ENCODE data around the gene ANKRD39. TPM values are rescaled to one million over a fixed set of nuclear protein-coding genes. Genes with fewer than 3 reads are reported as not detected.

ANKRD39 gene
- total and polyA plus RNA-seq, 2 donors (not counting 1 experiment from before 2014, with no cell fraction given), result 14.8 to 19.3 TPM

- no peak overlapping the region for H3K4me3 Mint-ChIP-seq
- Histone ChIP-seq H4K20me1 (ENCODE audit: control insufficient read depth, insufficient read depth, low read length, poor library complexity, severe bottlenecking) (no peaks in the 10 kb centered on the region), H3K4me3 (ENCODE audit: control extremely low read depth in 1 of 5, extremely low read depth in 1 of 5, insufficient read depth in 1 of 5, low read depth in 2 of 5, low read length in 4 of 5) (no peak overlapping the region), H3K27me3 (replicated peaks in 1 of 4; ENCODE audit: control extremely low read depth in 1 of 4, control insufficient read depth in 3 of 4, insufficient read depth in 4 of 4, low read length in 3 of 4) (peaks cover 0 to 8% (median 0%) of the 10 kb centered on the region in 4 experiments), H3K4me1 (ENCODE audit: control insufficient read depth in 2 of 2, insufficient read depth in 2 of 2, low read length in 2 of 2) (peaks cover 14 to 19% of the 10 kb centered on the region in 2 donors), H3K36me3 (replicated peaks in 1 of 2; ENCODE audit: control extremely low read depth in 1 of 2, control insufficient read depth in 1 of 2, extremely low read depth in 1 of 2, insufficient read depth in 2 of 2, low read length in 1 of 2) (no peaks in the 10 kb centered on the region), H3K27ac (ENCODE audit: low read length in 2 of 2) (no peak overlapping the region), H3K79me2 (ENCODE audit: control insufficient read depth, insufficient read depth, low read length) (no peaks in the 10 kb centered on the region), H3K9me3 (ENCODE audit: control extremely low read depth in 1 of 3, control insufficient read depth in 2 of 3, insufficient read depth in 1 of 3, low read length in 2 of 3) (no peaks in the 10 kb centered on the region), H3K9ac (ENCODE audit: low read length) (no peak overlapping the region), H2AFZ (ENCODE audit: insufficient read depth, low read depth, low read length, poor library complexity, severe bottlenecking) (no peak overlapping the region), H3K4me2 (replicated peaks; ENCODE audit: low read depth, low read length, poor library complexity, severe bottlenecking) (no peak overlapping the region)
- ChIA-PET POLR2A (no interaction called here), CTCF (interaction anchor here (1.2 kb wide), 1 partner anchor 26 kb away, joined by 4 read pairs; the partner anchor contains the start of gene ANKRD39)
- H3K4me1 Mint-ChIP-seq, result peaks cover 17% of the 10 kb centered on the region
- DNase-seq (no peak), ATAC-seq (ENCODE audit: low read depth) (no peak)
- H3K27ac Mint-ChIP-seq, result no peak overlapping the region
- intact Hi-C loops (cut with micrococcal nuclease), result no loop called here
- no peak for TF ChIP-seq EZH2 (IDR thresholded peaks at IDR 0.05; ENCODE audit: borderline replicate concordance, insufficient read depth, low read depth, low read length, poor library complexity, severe bottlenecking)
- TF ChIP-seq CTCF (IDR thresholded peaks at IDR 0.05), result no peak
- no peaks in the 10 kb centered on the region for H3K9me3 Mint-ChIP-seq (ENCODE audit: insufficient read depth)
- 98% methylated on average over 19 of the region's 19 CpGs for WGBS (ENCODE audit: insufficient coverage)
- peaks cover 4% of the 10 kb centered on the region for H3K27me3 Mint-ChIP-seq
Measured at GRCh38 chr2:96884299-96885094, 26.7 kb upstream of the ANKRD39 start.

- Mint-ChIP-seq H3K27ac (no peak overlapping the region), H3K4me3 (no peak overlapping the region), H3K27me3 (peaks cover 4% of the 10 kb centered on the region), H3K9me3 (ENCODE audit: insufficient read depth) (no peaks in the 10 kb centered on the region), H3K4me1 (peaks cover 11% of the 10 kb centered on the region)
- no peak overlapping the region for H3K4me3 ChIP-seq (ENCODE audit: control extremely low read depth in 1 of 5, extremely low read depth in 1 of 5, insufficient read depth in 1 of 5, low read depth in 2 of 5, low read length in 4 of 5)
- H3K9ac ChIP-seq (ENCODE audit: low read length), result no peak overlapping the region
- ChIA-PET CTCF (no interaction called here), POLR2A (no interaction called here)
- H3K9me3 ChIP-seq (ENCODE audit: control extremely low read depth in 1 of 3, control insufficient read depth in 2 of 3, insufficient read depth in 1 of 3, low read length in 2 of 3), result no peaks in the 10 kb centered on the region
- no peaks in the 10 kb centered on the region for H3K79me2 ChIP-seq (ENCODE audit: control insufficient read depth, insufficient read depth, low read length)
- no peaks in the 10 kb centered on the region for H4K20me1 ChIP-seq (ENCODE audit: control insufficient read depth, insufficient read depth, low read length, poor library complexity, severe bottlenecking)
- no peaks in the 10 kb centered on the region for H3K36me3 ChIP-seq (replicated peaks in 1 of 2; ENCODE audit: control extremely low read depth in 1 of 2, control insufficient read depth in 1 of 2, extremely low read depth in 1 of 2, insufficient read depth in 2 of 2, low read length in 1 of 2)
- DNase-seq (no peak), ATAC-seq (ENCODE audit: low read depth) (no peak)
- WGBS (ENCODE audit: insufficient coverage), result 91% methylated on average over 5 of the region's 9 CpGs
- peaks cover 0 to 10% (median 0%) of the 10 kb centered on the region in 4 experiments for H3K27me3 ChIP-seq (replicated peaks in 1 of 4; ENCODE audit: control extremely low read depth in 1 of 4, control insufficient read depth in 3 of 4, insufficient read depth in 4 of 4, low read length in 3 of 4)
- H2AFZ ChIP-seq (ENCODE audit: insufficient read depth, low read depth, low read length, poor library complexity, severe bottlenecking), result no peak overlapping the region
- no peak overlapping the region for H3K4me2 ChIP-seq (replicated peaks; ENCODE audit: low read depth, low read length, poor library complexity, severe bottlenecking)
- intact Hi-C loops (cut with micrococcal nuclease), result no loop called here
- TF ChIP-seq EZH2 (IDR thresholded peaks at IDR 0.05; ENCODE audit: borderline replicate concordance, insufficient read depth, low read depth, low read length, poor library complexity, severe bottlenecking) (no peak), CTCF (IDR thresholded peaks at IDR 0.05) (no peak)
- peaks cover 9 to 12% of the 10 kb centered on the region in 2 donors for H3K4me1 ChIP-seq (ENCODE audit: control insufficient read depth in 2 of 2, insufficient read depth in 2 of 2, low read length in 2 of 2)
- no peak overlapping the region for H3K27ac ChIP-seq (ENCODE audit: low read length in 2 of 2)
Measured at GRCh38 chr2:96883306-96883705, 25.5 kb upstream of the ANKRD39 start.

All from B cell (primary cell).